ENCODE results near the gene NFIA. TPM values are rescaled to one million over a fixed set of nuclear protein-coding genes. Genes with fewer than 3 reads are reported as not detected.

Gene NFIA
- total and polyA plus RNA-seq, 2 of the 13 experiments (the other 11 are each of a cell fraction or from before 2014, with no cell fraction given): 14.7 to 28.5 TPM

DNA sequence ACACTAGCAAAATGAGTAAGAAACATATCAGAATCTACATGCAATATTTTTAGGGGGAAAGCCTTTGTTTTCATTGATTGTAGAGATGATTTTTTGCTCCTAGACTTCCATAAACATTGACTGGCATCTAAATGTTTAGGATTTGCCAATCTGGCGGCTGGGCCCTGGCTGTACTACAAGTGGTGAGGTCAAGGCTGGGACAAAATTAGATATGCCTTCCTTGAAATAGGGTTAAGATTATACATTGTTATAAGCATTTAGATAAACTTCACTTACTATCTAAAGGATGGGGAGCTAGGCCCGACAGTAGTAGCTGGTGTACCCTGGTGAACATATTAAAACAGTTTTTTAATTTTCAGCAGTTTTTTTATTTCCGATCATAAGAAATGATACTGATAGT lies 5.2 kb downstream of the NFIA start:
- Histone ChIP-seq H3K9me3 (ENCODE audit: low read length) (no peaks in the 10 kb centered on the region), H3K36me3 (replicated peaks in 1 of 2; ENCODE audit: control insufficient read depth in 1 of 2, insufficient read depth in 2 of 2, low read length in 2 of 2) (peaks cover 2 to 20% of the 10 kb centered on the region in 2 experiments; a peak in 3 of 5 replicates), H3K27ac (ENCODE audit: extremely low read length, insufficient read depth, low read length) (peak overlapping the region; percentile 36), H3K9ac (ENCODE audit: insufficient read depth, low read depth, low read length) (no peak overlapping the region), H3K4me1 (ENCODE audit: insufficient read depth, low read length) (peaks cover 75% of the 10 kb centered on the region), H3K4me3 (replicated peaks in 1 of 3; ENCODE audit: insufficient read depth in 1 of 3, low read depth in 2 of 3, low read length in 3 of 3) (0 out of 6 replicates have a peak overlapping the region, but pooled peaks of 1 of the 3 experiments have one; percentile 7), H3K27me3 (ENCODE audit: control insufficient read depth in 1 of 2, insufficient read depth in 2 of 2, low read length in 2 of 2) (no peaks in the 10 kb centered on the region), H4K20me1 (ENCODE audit: insufficient read depth, low read length) (peaks cover 42% of the 10 kb centered on the region), H3K4me2 (ENCODE audit: low read depth, low read length) (peak overlapping the region; percentile 29; the same call in 1 of the 2 replicates), H3K79me2 (ENCODE audit: insufficient read depth, low read length) (peaks cover 98% of the 10 kb centered on the region), H2AFZ (ENCODE audit: low read length) (no peak overlapping the region)
- DNase-seq (ENCODE audit: low spot score): no peak
- no TSS peak for BruUV-seq (replicated peaks)
- ATAC-seq: no peak
- 87% methylated on average over 3 of the region's 3 CpGs for WGBS (ENCODE audit: low lambda C conversion rate)
- TF ChIP-seq RBFOX2 (IDR thresholded peaks at IDR 0.05; ENCODE audit: low read depth, low read length): 0 out of 2 replicates have a peak, but pooled peaks have one; percentile 10
- TF ChIP-seq CREB1 (IDR thresholded peaks at IDR 0.05): no peak
- TF ChIP-seq CREB1 (CRISPR knock-in tag; IDR thresholded peaks at IDR 0.05): no peak
- TF ChIP-seq, protein P1, sequence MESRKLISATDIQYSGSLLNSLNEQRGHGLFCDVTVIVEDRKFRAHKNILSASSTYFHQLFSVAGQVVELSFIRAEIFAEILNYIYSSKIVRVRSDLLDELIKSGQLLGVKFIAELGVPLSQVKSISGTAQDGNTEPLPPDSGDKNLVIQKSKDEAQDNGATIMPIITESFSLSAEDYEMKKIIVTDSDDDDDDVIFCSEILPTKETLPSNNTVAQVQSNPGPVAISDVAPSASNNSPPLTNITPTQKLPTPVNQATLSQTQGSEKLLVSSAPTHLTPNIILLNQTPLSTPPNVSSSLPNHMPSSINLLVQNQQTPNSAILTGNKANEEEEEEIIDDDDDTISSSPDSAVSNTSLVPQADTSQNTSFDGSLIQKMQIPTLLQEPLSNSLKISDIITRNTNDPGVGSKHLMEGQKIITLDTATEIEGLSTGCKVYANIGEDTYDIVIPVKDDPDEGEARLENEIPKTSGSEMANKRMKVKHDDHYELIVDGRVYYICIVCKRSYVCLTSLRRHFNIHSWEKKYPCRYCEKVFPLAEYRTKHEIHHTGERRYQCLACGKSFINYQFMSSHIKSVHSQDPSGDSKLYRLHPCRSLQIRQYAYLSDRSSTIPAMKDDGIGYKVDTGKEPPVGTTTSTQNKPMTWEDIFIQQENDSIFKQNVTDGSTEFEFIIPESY (CRISPR knock-in tag; IDR thresholded peaks at IDR 0.05): peak; percentile 37; the same call in 1 of the 2 replicates
- TF ChIP-seq ZBTB3 (CRISPR knock-in tag; IDR thresholded peaks at IDR 0.05; ENCODE audit: borderline replicate concordance, low read depth): no peak
- TF ChIP-seq FOXK1 (CRISPR knock-in tag; IDR thresholded peaks at IDR 0.05; ENCODE audit: borderline replicate concordance, low read depth): no peak
- FAIRE-seq: no peak
- in situ Hi-C loops (cut with HindIII; ENCODE audit: extremely low pct_ligation_motif_present, low pct_unique_long_range_greater_than_20kb) (no loop called here), intact Hi-C loops (cut with micrococcal nuclease; ENCODE audit: unreplicated experiment) (loop anchor here (5.0 to 10.0 kb wide), 2 partner anchors 35 to 97 kb away; no protein-coding TSS in a partner anchor)
- ChIA-PET POLR2A (no interaction called here), CTCF (ENCODE audit: low intra/inter-chr PET ratio, low total read pairs) (no interaction called here)
